Measurements from ENCODE around the gene NOD1. TPM values are rescaled to one million over a fixed set of nuclear protein-coding genes. Genes with fewer than 3 reads are reported as not detected.

Gene NOD1
- total and polyA plus RNA-seq, 2 of the 8 experiments (the other 6 are each of a cell fraction or from before 2014, with no cell fraction given), result 3.8 to 6.5 TPM

GRCh38 chr7:30452280-30452930, 26.2 kb downstream of the NOD1 start (continued):
- TF ChIP-seq, protein P1, sequence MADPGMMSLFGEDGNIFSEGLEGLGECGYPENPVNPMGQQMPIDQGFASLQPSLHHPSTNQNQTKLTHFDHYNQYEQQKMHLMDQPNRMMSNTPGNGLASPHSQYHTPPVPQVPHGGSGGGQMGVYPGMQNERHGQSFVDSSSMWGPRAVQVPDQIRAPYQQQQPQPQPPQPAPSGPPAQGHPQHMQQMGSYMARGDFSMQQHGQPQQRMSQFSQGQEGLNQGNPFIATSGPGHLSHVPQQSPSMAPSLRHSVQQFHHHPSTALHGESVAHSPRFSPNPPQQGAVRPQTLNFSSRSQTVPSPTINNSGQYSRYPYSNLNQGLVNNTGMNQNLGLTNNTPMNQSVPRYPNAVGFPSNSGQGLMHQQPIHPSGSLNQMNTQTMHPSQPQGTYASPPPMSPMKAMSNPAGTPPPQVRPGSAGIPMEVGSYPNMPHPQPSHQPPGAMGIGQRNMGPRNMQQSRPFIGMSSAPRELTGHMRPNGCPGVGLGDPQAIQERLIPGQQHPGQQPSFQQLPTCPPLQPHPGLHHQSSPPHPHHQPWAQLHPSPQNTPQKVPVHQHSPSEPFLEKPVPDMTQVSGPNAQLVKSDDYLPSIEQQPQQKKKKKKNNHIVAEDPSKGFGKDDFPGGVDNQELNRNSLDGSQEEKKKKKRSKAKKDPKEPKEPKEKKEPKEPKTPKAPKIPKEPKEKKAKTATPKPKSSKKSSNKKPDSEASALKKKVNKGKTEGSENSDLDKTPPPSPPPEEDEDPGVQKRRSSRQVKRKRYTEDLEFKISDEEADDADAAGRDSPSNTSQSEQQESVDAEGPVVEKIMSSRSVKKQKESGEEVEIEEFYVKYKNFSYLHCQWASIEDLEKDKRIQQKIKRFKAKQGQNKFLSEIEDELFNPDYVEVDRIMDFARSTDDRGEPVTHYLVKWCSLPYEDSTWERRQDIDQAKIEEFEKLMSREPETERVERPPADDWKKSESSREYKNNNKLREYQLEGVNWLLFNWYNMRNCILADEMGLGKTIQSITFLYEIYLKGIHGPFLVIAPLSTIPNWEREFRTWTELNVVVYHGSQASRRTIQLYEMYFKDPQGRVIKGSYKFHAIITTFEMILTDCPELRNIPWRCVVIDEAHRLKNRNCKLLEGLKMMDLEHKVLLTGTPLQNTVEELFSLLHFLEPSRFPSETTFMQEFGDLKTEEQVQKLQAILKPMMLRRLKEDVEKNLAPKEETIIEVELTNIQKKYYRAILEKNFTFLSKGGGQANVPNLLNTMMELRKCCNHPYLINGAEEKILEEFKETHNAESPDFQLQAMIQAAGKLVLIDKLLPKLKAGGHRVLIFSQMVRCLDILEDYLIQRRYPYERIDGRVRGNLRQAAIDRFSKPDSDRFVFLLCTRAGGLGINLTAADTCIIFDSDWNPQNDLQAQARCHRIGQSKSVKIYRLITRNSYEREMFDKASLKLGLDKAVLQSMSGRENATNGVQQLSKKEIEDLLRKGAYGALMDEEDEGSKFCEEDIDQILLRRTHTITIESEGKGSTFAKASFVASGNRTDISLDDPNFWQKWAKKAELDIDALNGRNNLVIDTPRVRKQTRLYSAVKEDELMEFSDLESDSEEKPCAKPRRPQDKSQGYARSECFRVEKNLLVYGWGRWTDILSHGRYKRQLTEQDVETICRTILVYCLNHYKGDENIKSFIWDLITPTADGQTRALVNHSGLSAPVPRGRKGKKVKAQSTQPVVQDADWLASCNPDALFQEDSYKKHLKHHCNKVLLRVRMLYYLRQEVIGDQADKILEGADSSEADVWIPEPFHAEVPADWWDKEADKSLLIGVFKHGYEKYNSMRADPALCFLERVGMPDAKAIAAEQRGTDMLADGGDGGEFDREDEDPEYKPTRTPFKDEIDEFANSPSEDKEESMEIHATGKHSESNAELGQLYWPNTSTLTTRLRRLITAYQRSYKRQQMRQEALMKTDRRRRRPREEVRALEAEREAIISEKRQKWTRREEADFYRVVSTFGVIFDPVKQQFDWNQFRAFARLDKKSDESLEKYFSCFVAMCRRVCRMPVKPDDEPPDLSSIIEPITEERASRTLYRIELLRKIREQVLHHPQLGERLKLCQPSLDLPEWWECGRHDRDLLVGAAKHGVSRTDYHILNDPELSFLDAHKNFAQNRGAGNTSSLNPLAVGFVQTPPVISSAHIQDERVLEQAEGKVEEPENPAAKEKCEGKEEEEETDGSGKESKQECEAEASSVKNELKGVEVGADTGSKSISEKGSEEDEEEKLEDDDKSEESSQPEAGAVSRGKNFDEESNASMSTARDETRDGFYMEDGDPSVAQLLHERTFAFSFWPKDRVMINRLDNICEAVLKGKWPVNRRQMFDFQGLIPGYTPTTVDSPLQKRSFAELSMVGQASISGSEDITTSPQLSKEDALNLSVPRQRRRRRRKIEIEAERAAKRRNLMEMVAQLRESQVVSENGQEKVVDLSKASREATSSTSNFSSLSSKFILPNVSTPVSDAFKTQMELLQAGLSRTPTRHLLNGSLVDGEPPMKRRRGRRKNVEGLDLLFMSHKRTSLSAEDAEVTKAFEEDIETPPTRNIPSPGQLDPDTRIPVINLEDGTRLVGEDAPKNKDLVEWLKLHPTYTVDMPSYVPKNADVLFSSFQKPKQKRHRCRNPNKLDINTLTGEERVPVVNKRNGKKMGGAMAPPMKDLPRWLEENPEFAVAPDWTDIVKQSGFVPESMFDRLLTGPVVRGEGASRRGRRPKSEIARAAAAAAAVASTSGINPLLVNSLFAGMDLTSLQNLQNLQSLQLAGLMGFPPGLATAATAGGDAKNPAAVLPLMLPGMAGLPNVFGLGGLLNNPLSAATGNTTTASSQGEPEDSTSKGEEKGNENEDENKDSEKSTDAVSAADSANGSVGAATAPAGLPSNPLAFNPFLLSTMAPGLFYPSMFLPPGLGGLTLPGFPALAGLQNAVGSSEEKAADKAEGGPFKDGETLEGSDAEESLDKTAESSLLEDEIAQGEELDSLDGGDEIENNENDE (IDR thresholded peaks at IDR 0.05; ENCODE audit: insufficient replicate concordance, low read length), result no peak

Measured in H1 (cell line).